Stimulated activated naive CD4-positive, alpha-beta T cell (primary cell): ENCODE results near the gene GUCD1.

Experiments used
- DNase-seq, 6 experiments: peaks; one replicate each; lab custom pipeline; 2025; lab: John Stamatoyannopoulos, UW

GUCD1 gene

GRCh38 chr22:24529898-24530297 lies 25.0 kb downstream of the GUCD1 start:
- DNase-seq = no peak

GRCh38 chr22:24526191-24526590 lies 28.7 kb downstream of the GUCD1 start:
- no peak for DNase-seq

- peak; percentile 51 to 74 (median 58) for DNase-seq
These were observed 29.4 kb downstream of the GUCD1 start for GRCh38 chr22:24525416-24526037.

- no peak for DNase-seq
These were observed 31.1 kb downstream of the GUCD1 start for GRCh38 chr22:24523873-24524272.

- DNase-seq = peak in 3 of 6 experiments; percentile 5 to 29 (median 14)
These were observed 33.1 kb downstream of the GUCD1 start for GRCh38 chr22:24521791-24522245.

- no peak for DNase-seq
These were observed 35.4 kb downstream of the GUCD1 start for GRCh38 chr22:24519496-24519895.

GRCh38 chr22:24518771-24519485 lies 36.0 kb downstream of the GUCD1 start:
- no peak for DNase-seq

- no peak for DNase-seq
These were observed 36.7 kb downstream of the GUCD1 start for GRCh38 chr22:24518228-24518627.

- no peak for DNase-seq
These were observed 37.5 kb downstream of the GUCD1 start for GRCh38 chr22:24517446-24517845.

GRCh38 chr22:24516301-24516737 lies 38.6 kb downstream of the GUCD1 start:
- DNase-seq = no peak

- DNase-seq = no peak
These were observed 40.0 kb downstream of the GUCD1 start for GRCh38 chr22:24515027-24515338.

GRCh38 chr22:24514241-24515026 lies 40.5 kb downstream of the GUCD1 start:
- no peak for DNase-seq

GRCh38 chr22:24513378-24514240 lies 41.3 kb downstream of the GUCD1 start:
- no peak for DNase-seq

GRCh38 chr22:24512043-24512442 lies 42.9 kb downstream of the GUCD1 start:
- no peak for DNase-seq

GRCh38 chr22:24510637-24511625 lies 44.0 kb downstream of the GUCD1 start:
- no peak for DNase-seq

- DNase-seq = no peak
These were observed 47.2 kb downstream of the GUCD1 start for GRCh38 chr22:24507716-24508115.

- DNase-seq = no peak
These were observed 48.0 kb downstream of the GUCD1 start for GRCh38 chr22:24506802-24507438.

GRCh38 chr22:24504956-24505736 lies 49.8 kb downstream of the GUCD1 start:
- DNase-seq = no peak

GRCh38 chr22:24504540-24504939 lies 50.4 kb downstream of the GUCD1 start:
- DNase-seq = no peak
